Stimulated activated CD4-positive, alpha-beta T cell treated with anti-CD3 and anti-CD28 coated beads, TNF-alpha, amount 100 ng/mL, for 1 hour (primary cell): ENCODE results near the gene NOTCH4.
"Not testable (repeated sequence)": the region's sequence is repeated elsewhere in the genome, so short reads cannot be mapped to it uniquely, and the experiment has no call there.

Source experiments
- DNase-seq, 3 donors: peaks; one replicate each; pipeline ENCODE4 v3.0.0-alpha.2; 2020; ENCODE audit warnings: low read depth in 3 of 3, low spot score in 1 of 3

Gene NOTCH4

DNA sequence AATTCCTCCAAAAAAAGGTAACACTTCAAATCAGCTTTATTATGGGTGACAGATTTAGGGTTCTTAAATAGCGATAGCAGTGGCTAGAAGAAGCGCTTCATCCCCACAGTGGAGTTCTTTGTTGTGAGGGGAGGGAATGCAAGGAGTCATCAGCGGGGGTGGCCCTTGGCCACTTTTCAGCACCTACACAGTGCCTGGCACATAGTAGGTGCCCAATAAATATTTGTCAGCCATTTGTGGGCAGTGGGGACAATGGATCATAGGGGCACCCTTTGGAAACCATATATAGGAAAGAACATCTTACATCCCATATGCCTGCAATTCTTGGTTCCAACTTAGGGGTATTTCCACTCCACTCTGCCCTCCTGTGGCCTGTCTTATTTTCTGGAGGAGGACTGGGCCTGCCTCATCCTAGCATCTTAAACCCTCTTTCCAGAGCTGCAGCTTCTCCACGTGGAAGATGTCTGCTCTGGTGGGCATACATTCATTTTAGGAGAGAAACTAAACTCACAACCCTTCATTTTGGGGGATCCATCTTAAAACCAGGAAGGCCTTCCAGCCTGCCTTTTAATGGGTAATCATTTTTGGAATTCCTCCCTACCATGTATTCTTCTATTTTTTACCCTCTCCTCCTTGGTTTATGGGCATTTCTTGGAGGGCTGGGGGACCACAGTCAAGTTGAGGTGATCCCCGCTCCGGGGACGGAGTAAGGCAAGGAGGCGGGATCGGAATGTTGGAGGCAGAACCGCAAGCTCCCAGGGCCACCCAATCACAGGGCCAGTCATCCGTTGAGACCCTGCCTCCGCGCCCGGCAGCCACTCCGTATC, 28.8 kb downstream of the NOTCH4 start:
- no peak for DNase-seq

DNA sequence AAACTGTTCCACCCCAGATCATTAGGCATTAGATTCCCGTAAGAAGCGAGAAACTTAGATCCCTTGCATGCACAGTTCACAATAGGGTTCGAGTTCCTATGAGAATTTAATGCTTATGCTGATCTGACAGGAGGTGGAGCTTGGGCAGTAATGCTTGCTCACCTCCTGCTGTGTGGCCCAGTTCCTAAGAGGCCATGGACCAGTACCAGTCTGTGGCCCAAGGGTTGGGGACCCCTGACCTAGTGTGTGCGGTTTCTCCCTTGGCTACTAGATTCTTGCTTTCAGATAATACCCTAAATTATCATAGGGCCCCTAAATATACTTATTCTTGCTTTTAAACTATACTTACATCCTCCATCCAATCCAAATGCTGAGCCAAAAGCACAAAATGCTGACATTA, 29.5 kb downstream of the NOTCH4 start:
- DNase-seq, result no peak

DNA sequence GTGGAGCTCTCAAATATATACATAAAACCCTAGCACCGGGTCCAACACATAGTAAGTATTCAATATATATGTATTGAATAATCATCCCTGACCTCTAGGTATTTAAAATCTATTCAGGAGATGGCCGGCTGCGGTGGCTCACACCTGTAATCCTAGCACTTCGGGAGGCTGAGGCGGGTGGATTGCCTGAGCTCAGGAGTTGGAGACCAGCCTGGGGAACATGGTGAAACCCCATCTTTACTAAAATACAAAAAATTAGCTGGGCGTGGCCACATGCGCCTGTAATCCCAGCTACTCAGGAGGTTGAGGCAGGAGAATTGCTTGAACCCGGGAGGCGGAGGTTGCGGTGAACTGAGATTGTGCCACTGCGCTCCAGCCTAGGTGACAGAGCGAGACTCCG, 30.8 kb downstream of the NOTCH4 start:
- not testable (repeated sequence) for DNase-seq

DNA sequence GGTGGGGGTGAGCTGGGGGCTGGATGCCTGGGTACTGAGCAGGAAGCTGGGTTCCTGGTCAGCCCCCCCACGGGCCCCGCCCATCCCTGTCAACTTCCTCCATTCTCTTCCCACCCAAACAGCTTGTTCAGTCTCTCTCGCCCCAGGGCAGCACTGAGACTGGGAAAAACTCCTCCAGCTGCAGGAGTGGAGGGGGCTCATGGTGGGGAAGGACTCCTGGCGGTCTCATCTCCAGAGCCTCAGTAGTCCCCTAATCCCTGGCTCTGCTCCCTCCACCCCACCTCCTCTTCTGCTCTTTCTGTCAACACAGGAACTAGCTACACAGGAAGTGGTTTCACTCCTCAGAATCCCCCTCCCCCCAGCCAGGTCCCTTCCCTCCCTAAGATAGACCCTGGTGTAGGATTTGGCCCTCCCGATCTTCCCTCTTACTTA, 31.2 kb downstream of the NOTCH4 start, which contains the start of gene GPSM3:
GPSM3 (minus strand) TSS at position 36 of the 432 bp plus-strand sequence. CDS start 130 bp downstream, outside the sequence.
- DNase-seq, result no peak

DNA sequence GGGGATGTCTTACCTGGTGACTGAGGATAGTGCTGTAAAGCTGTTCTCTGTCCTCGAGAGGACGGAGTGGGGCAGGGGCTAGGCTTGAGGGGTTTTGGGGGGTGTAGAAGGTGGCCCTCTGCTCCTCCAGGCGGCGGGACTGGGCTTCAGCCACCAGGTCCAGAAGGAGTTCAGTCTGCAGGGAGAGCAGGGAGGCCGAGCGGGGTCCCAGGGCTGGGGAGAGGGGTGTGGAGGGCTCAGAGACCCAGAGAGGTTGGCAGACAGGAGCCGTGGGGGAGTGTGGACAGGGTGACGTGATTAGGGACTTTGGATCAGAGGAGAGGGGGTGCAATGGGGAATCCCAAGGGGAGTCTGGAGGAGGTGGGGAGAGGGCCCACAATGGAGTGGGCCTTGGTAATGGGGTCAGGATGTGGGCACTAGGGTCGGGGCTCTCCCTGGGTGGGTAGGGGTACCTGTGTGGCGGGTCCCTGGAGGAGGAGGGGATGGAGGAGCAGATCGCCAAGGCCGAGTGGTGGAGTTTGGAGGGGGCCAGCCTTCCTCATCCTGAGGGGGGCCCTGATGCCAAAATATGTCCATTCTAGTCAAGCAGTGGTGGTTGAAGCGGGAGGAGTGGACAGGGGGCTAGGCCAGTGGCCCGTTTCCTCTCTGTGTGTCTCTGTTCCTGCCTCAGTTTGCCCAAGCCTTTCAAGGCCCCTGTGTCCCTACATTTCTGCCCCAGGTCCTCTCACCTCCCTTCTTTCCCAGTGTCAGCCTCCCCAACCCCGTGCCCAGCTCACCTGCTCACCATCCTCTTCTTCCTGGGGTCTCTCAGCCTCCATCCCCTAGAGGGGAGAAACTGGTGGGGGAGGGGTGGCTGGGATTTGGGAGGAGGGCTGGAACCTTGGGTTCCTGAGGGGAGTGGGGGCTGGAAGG, 31.9 kb downstream of the NOTCH4 start:
- DNase-seq, result no peak

DNA sequence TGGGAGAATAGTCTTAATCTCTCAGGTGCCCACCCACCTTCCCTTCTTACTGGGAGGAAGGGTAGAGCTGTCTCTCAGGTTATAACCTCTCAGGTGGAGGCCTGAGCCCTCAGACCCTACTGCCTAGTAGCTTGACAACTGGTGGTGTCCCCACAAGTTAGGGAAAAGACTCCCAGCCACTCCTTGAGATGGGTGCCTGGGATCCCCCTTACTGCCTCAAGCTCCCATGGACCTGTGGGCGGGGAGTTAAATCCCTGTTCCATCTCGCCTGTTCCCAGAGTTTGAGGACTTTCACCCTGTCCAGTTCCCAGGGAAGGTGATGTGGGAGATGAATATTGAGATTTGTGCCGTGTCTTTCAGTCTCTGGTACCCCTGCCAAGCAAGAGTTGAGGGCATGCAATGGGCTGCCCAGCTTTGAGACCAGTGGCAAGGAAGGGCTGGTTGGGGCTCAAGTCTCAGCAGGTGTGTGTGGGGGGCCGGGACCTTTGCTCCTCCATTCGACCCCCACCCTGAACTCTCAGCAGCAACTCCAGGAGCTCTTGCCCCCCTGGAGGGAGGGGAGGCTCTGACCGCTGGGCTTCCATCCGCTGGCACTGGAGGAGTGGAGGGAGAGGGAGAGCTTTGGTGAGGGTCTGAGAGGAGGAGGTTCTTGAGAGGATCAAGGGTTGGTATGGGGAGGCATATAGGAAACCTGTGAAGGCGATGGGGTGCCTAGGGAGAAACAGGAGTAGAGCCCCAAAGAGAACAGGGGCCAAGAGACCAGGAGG, 32.8 kb downstream of the NOTCH4 start:
- no peak for DNase-seq

DNA sequence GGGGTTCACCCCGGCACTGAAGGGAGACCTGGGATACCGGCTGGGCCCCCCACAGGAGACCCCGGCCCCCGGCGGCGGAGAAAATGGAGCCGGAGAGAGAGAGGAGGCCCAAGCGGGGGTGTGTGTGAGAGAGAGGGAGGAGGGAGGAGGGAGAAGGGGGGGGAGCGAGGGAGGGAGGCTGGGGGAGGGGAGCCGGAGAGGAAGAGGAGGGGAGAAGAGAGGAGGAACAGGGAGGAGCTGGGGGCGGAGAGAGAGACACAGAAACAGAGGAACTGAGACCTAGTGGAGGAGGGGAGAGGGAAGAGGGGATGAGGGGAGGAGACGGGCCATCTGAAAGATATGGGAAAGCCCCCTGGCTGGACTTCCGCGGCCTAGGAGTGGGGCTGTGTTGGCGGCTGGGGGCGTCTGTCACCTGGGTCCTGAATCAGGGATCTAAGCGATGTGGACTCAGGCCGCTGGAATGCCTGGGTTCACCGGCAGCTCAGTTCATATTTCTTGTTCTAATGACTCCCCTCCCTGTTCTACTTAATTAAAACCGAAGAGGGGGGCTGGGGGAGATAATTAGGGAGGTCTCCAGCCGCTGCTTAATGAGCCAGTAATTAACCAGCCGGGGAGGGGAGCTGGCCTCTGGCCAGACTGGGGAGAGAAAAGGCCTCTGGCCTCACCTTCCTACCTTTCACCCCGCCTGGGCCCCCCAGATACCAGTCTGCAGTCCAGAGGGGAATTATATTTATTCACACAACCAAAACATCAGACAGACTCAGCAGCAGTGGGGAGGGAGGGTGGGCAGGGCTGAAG, 33.6 kb downstream of the NOTCH4 start, which contains the start of gene PBX2:
PBX2 (minus strand) TSS at position 149 of the 798 bp plus-strand sequence. CDS start 287 bp downstream, outside the sequence.
- DNase-seq, result peak; percentile 66 to 71 (median 71)

DNA sequence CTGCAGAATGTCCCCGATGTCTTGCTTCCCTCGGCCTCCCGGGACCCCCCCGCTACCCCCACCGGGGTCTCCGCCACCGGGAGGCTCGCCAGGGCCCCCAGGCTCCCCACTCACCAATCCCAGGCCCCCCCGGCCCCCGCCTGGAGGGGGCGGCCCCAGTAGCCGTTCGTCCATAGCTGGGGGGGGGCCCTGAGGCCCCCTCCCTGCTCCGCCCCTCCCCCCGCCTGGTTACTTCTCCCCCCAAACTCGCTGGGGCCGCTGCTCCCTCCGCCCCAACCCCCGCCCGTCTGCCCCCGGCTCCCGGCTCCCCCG, 34.2 kb downstream of the NOTCH4 start:
- no peak for DNase-seq

DNA sequence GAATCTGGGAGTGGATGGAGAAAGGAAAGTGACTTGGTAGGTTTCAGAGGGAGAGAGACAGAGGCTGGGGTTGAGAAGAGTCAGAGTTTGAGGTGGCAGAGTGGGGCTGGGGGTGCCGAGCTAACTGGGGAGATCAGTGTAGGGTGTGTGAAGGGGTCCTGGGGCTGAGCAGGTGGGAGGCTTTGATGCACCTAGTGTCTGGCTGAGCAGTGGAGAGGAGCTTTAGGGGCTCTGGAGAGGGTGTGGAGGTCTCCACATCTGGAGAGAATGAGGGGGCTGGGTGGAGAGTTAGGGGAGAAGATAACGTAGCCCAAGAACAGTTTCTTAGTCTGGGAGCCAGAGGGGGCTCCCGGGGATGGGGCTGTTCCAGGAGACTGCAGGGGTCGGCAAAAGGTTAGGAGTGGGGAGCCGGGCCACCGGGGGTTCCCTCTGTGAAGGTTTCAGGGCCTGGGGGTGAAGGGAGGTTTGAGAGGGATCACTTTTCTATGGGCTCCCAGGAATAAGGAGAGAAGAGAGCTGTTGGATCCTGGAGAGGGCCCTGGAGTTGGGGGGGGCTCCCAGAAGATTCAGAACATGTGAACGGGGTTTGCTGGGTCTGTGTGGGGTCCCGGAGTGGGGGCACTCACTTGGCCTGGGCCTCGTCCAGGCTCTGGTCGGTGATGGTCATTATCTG, 34.7 kb downstream of the NOTCH4 start:
- DNase-seq, result no peak

DNA sequence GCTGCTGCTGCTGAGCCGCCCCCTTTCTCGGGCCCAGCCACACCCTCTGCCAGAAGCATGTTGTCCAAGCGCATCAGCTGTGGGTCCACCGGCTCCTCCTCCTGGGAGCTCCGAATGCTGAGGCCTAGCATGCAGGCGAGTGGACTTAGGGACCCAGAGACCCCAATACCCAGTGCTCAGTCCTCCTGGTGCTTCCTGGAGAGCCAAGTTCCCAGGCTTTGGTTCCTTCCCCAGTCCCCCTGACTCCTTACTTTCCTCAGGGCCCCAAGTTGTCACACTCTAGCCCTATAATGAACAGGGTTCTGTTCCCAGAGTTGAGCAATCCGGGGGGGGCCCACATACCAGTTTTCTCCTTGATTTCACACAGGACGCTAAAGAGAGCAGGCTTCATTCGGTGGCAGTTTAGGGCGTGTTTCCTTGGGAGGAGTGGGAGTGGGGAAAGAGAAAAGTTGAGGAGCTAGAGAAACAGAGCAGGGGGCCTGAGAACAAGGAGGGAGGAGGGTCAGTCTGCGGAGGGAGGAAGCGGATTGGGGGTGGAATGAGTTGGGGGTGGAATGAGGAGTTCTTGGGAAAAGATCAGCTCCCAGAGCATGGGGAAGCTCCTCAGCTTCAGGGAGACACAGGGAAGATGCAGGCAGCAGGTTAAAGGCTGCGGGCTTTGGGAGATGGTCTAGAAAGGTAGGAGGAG, 35.3 kb downstream of the NOTCH4 start:
- no peak for DNase-seq

DNA sequence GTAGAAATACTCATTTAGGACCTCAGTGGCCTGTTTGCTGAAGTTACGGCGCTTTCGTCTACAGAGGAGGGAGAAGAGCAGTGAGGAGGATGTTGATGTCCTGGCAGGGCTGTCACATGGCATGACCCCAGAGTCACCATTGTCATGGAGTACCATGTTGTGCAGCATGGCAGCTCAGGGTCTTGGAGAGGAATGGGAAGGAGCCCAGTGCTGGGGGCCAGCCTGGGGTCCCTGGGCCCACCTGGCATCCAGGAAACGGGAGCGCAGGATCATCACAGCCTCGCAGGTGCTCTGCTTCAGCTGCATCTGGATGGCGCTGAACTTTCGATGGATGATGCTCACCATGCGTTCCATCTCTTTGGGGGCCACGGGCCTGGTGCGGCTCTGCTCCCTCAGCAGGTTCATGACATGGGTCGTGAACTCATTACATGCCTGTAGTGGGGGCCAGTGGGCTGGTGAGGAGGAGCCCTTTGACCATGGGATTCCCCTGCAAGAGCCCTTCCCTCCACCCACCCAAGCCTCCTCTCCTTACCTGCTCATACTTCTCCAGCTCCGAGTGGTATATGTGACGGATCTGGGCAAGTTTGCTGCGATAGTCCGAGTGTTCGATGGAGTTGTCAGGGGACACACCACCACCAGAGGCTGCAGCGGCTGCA, 36.0 kb downstream of the NOTCH4 start:
- not testable (repeated sequence) for DNase-seq

DNA sequence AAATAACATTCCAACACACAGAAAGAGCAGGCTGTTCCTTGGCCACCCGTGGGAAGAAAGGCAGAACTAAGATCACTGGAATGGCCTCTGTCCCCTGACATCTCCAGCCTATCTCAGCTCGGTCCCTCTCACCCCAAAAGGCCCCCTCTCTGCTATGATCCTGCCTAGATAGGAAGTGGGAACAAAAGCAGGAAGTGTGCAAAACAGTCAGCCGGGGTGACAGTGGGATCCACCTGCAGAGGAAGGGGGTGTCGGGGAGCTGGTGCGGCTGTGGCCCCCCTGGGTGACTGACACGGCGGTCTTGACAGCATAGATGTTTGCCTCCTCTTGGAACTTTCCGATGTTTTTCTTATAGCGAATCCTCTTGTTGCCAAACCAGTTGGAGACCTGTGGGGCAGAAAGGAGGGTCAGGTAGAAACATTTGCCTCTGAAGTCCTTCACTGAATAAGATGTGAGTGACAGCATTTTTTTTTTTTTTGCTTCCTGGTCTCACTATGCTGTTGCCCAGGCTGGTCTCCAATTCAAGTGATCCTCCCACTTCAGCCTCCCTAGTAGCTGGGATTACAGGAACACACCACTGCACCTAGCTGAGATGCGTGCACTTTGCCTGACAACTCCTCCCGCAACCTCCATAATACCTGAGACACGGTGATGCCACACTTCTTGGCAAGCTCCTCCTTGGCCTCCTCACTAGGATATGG, 36.7 kb downstream of the NOTCH4 start:
- no peak for DNase-seq

DNA sequence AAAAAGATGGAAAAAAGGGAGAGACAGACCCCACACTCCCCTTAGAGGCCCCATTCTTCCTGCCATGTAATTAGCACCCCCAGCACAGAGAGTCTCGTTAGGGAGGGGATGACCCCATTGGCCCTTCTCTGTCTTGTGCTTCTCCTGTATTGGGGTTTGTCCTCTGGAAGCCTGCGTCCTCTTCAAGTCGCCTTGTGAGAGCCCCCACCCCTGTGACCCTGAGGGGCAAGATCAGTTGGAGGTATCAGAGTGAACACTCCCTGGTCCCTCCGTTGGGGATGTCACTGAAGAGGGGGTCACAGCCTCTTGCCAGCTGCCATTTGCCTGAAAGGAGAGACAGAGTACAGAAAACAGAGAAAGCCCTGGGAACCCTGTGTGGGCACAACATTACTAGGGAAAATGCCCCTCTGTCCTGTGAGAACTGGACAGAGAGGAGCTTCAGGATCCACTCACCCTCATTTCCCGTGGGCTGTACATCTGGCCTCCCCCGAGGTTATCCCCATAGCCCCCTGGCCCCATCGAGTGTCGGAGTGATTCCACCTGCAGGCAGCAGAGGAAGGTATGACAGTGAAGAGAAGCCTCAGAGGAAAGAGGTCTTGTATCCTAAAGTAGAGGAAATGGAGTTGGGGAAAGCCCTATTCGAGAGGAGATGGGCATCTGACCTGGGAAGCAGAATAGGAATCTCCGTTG, 37.6 kb downstream of the NOTCH4 start:
- DNase-seq, result not testable (repeated sequence)

DNA sequence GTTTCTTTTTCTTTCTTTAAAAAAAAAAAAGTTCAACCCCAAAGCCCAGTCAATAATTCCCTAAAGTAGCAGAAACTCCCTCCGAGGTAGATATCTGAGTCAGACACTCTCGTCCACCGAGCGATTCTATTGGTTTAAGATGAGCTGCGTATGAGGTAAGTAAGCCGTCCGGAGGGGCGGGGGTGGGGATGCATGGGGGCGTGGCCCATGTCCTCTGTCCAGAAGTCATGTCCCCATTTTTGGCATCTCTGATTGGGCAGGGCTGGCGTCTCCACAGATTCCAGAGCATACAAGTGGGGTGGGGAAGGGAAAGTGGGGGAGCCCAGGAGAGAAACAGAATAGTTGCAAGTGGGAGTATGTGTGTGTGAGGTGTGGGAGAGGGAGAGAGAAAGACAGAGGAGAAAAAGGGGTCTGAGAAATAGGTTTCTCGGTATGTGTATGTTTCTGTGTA, 38.2 kb downstream of the NOTCH4 start:
- DNase-seq, result not testable (repeated sequence)

DNA sequence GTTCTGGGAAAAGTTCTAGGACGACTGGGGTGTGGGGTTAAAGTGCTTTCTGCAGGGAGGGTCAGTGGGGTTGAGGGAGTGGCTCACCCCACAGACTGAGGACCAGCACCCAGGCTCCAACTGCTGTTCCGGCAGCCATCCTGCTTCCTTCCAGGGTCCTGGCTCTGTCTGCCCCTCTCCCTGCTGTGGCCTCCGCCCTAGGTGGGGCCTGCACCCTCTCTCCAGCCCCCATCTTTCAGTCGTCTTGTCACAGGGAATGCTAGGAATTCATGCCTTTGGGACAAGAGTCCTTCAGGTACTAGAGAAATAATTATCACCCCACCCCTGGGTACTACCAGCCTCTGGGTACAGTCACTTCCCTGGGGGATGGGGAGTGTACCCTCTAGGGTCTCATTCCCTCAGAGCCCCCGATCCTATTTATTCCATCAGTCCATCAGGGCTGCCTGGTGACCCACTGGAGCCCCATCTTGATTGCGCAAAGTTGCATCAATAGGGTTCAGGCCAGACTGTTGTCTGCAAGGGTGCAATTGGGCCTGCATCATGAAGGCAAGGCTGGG, 39.7 kb downstream of the NOTCH4 start, which contains the start of gene AGER:
AGER (minus strand) TSS at position 170 of the 557 bp plus-strand sequence; CDS start at position 139, 31 bp downstream.
- DNase-seq, result no peak

DNA sequence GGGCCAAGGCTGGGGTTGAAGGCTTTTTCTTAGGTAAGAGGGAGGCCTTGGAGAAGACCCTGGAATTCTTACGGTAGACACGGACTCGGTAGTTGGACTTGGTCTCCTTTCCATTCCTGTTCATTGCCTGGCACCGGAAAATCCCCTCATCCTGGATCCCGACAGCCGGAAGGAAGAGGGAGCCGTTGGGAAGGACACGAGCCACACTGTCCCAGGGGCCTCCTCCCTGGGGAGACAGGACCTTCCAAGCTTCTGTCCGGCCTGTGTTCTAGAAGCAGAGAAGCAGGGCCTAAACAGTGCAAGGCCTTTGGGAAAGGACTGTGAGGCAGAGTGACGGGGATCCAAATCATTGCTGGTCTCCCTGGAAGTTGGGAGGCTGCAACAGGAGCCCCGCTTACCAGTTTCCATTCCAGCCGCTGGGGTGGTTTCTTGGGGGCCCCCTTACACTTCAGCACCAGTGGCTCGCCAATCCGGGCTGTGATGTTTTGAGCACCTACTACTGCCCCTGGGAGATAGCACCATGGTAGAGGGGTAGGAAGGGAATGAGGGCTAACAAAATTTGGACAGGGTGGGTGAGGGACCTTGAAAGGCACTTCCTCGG, 40.3 kb downstream of the NOTCH4 start:
- DNase-seq, result no peak

DNA sequence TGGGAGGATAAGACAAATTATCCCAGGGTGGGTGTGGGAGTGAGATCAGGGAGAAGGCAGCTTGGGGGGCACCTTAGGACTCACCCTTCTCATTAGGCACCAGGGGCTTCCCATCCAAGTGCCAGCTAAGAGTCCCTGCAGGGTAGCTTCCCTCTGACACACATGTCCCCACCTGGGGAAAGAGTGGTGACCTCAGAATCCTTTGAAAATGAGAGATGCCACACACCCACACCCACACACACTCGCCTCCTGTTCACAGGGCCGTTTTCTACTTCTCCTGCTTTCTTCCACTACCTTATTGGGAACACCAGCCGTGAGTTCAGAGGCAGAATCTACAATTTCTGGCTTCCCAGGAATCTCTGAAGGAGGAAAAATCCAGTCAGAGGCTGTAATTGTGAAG, 40.8 kb downstream of the NOTCH4 start:
- no peak for DNase-seq
